ENCODE measurements around the gene C1QTNF5.

The C1QTNF5 gene

DNA sequence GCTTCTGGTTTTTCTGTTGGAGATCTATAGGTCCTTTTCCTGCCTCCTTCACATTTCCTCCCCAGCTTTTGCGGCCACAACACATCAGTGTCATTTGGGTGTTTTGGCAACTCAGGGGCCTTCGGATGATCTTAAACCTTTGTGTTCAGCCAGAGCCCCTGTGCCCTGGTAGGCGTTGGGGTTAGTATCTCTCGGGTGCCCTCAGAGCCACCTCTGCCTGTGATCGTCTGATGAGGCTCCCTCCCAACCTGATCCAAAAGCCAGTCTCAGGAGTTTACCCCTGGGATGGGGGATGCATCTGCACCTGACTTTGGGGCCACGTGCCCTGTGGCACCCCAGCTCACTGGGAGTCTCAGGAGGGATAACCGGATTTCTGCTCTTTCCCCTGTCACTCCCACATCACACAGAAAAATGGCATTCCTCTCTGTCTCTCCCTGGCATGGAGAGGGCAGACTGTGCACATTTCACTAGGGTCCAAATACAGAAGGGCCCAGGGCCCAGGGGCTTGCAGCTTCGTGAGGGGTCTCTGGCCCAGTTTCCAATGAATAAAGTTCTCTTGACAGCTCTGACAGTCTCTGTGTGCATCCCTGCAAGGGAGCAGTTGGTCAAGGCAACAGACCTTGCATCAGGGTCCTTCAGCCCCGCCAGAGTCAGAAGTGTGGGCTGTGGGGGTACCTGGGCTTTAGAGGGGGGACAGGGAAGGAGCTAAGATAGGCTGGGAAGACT is 3.8 kb downstream of the C1QTNF5 start:
- no peak for DNase-seq

DNA sequence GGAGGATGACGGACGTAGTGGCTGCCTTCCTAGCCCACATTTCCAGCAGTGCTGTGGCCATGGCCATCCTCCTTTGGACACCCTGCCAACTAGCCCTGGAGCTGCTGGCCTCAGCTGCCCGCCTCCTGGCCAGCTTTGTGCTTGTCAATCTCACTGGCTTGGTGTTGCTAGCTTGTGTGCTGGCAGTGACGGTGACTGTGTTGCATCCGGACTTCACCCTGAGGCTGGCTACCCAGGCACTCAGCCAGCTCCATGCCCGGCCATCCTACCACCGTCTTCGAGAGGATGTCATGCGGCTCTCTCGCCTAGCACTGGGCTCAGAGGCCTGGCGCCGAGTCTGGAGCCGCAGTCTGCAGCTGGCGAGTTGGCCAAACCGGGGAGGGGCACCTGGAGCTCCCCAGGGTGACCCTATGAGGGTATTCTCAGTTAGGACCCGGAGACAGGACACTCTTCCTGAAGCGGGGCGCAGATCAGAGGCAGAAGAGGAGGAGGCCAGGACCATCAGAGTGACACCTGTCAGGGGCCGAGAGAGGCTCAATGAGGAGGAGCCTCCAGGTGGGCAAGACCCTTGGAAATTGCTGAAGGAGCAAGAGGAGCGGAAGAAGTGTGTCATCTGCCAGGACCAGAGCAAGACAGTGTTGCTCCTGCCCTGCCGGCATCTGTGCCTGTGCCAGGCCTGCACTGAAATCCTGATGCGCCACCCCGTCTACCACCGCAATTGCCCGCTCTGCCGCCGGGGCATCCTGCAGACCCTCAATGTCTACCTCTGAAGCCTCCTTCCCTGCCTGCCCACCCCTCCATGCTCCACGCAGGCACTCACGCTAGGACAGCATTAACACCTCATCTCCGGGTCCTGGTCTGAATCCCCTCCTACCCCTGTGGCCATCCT is 4.8 kb downstream of the C1QTNF5 start:
- no peak for DNase-seq

- no peak for DNase-seq
These were observed 5.5 kb downstream of the C1QTNF5 start for GRCh38 chr11:119335091-119335654.

DNA sequence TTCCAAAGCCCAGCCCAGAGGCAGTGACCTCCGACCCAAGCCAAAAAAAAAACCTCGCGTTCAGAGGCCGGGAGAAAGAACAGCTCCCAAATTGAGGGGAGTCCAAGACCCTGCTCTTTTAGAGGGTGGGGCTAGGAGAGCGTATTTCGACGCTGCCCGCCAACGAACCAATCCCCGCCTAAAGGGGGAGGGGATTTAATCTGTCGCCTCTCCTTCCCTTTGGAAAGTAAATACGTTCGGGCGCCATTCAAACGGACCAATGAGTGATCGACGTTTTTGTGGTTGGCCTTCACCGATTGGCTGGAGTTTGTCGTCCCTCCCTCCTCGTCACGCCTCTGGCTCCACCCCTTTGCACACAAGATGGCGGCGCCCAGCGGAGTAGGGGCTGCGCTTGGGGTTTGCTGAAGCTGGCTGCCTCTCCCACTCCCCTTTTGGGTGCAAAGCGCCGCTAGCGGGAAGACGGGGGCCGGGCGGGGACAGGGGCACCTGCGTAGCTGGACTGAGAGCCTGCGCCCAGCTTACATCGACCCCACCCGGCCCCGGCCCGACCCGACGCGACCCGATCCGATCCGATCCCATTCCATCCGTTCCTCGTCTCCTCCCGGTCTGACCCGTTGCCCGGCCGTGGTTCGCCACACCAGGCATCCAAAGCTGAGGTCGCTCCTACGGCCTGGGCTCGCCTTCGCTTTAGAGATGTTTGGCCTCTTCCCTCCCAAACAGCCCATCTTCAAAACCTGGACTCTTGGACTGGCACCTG is 6.3 kb downstream of the C1QTNF5 start, which contains the start of gene RNF26:
Gene RNF26 (plus strand): TSS at position 354 of the 757 bp plus-strand sequence. CDS start 596 bp downstream, outside the sequence.
- DNase-seq, result peak; percentile 95

GRCh38 chr11:119332111-119332765 is 8.4 kb downstream of the C1QTNF5 start:
- DNase-seq, result no peak

GRCh38 chr11:119330237-119330636 is 10.4 kb downstream of the C1QTNF5 start:
- DNase-seq, result no peak

DNA sequence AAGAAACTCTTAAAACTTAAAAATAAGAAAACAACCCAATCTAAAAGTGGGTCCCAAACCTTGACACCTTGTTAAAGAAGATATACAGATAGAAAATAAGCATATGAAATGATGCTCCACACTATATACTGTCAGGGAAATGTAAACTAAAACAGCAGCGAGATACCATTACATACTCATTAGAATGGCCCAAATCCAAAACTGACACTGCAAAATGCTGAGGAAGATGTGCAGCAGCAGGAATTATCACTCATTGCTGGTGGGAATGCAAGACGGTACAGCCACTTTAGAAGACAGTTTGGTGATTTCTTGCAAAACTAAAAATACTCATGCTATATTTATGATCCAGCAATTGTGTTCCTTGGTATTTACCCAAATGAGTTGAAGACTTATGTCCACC is 11.4 kb downstream of the C1QTNF5 start:
- DNase-seq, result no peak

DNA sequence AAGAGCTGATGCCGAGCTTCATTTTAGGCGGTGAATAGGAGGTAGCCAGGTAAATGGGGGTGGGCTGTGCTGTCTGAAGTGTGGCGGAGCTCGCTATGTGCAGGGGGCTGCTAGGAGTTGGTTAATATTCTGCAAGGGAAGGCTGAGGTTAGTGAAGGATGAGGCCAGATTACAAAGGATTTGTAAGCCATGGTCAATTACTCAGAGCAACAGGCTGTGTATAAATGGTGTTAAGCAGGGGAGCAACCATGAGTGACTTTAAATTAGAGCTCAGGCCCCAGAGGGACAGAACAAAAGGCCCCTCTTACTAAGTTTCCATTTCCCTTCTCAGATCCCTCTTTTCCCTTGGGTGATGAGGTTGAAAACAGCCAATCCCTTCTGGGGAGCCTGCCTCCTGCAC is 16.5 kb downstream of the C1QTNF5 start:
- no peak for DNase-seq

DNA sequence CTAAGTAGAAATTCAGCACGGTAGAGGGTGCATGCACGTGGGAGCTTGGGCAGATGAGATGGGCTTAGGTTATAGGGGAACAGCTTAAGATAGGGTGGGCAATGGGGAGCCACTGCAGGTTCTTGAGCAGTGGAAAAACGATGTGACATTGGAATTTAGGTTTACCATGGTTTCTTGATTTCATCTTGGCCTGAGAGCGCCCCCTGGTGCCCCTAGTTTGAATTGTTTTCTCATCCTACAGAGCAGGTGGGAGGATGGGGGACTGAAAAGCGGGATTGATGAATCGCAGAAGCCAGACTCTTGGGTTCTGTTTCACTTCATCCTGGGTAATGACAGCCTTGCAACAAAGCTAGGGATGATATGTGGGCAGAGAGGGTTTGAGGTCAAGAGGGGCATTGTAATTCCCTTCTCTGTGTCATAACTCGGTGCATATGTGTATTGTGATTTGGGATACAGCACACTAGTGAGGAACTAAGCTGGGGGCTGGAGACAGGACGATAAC is 17.1 kb downstream of the C1QTNF5 start:
- DNase-seq, result peak; percentile 91

- no peak for DNase-seq
These were observed 17.7 kb downstream of the C1QTNF5 start for GRCh38 chr11:119322921-119323531.

DNA sequence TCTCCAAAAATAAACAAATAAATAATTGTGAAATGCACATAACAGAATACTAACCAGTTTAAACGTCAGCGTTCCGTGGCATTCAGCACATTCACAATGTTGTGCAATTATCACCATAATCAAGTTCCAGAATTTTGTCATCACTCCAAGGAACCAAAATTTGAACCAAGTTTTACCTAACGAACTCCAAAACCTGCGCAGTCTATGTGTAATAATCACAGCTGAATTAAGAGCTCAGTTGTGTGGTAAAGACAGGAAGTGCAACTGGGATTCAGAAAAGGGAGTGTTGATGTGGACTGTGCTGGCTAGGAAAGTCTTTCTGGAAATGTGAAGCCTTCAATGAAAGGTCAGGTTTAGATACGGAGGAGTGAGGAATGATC is 18.3 kb downstream of the C1QTNF5 start:
- no peak for DNase-seq

DNA sequence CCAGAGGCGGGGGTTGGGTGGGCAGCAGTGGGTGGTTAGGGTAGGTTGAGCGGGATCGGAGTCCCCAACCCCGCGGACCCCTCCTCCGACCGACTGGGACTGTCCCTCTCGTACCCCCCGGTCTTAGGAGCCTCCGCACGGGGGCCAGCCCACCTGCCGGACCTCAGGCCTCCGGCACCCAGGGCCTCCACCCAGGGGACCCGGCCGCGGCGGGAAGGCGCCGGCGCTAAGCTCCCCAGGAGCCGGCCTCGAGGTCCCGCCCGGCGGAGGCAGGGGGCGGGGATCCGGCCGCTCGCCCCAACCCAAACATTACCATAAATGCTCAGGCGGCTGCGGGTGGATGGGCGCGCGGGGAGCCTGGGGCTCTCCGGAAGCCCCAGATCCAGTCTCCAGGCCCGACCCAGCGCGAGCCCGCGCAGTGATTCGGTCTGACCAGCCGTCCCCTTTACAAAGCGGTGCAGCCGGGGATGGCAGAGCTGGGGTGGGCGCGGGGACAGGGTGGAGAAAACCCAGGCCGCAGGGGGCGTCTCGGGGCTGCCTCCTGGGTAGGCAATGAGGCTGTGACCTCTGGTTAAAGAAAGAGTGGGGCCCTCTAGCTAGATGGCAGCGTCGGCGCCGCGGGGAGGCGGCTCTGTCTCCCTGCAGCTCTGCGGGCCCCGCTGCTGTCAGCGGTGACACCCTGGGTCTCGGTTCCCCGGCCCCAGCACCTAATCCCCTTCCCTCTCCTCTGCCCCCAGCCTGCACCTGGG is 19.7 kb downstream of the C1QTNF5 start:
- DNase-seq, result peak; percentile 70

GRCh38 chr11:119320240-119320775 is 20.4 kb downstream of the C1QTNF5 start:
- DNase-seq, result no peak

- no peak for DNase-seq
These were observed 20.9 kb downstream of the C1QTNF5 start for GRCh38 chr11:119319700-119320239.

GRCh38 chr11:119319136-119319699 is 21.5 kb downstream of the C1QTNF5 start:
- no peak for DNase-seq

- DNase-seq, result no peak
These were observed 22.2 kb downstream of the C1QTNF5 start for GRCh38 chr11:119318240-119319135.

DNA sequence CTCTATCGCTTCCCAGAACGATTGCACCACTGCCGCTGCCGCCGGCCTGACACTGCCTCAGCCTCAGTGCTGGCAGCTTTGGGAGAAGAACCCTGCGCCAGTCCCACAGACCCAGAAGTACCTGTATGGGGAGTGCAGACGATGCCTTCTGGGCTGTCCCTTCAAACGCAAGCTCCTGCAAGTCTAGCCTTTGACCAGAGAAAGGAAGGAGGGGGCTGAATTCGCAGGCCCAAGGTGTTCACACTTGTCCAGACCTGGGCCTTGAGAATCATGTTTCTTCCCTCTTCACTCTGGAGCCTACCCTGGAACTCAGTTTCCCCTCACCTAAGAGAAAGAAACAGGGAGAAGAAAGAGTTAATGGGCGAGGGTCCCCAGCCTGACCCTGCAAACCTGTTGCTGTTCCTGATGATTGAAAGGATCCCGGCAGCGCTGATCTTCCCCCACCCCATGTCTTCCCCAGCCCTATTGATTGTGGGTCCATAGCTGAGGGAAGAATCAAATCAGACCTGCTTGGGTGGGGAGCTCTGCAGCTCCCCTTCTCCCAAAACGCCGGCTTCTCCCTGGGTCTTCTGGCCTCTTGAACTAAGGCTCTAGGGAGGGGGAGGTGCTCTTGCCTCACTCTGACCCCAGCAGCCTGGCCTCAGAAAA is 23.0 kb downstream of the C1QTNF5 start:
- DNase-seq, result no peak
